IMR-90 (cell line): Measurements from ENCODE around the gene ECHS1. TPM values are rescaled to one million over a fixed set of nuclear protein-coding genes. Genes with fewer than 3 reads are reported as not detected.

Experiments used
- ATAC-seq: fragments of 200-7000 bp; cut with Tn5 transposase; 2 replicates; pipeline ENCODE4 v1.9.1; 2020; ENCODE audit warnings: low read depth, mild to moderate bottlenecking, moderate library complexity
- BruUV-seq: library from RNA; stranded (reverse); fragments of 400-500 nt; replicated peaks from 2 replicates; lab custom pipeline; 2021; lab: Mats Ljungman, UMichigan
- CTCF ChIA-PET: fragments of 300-600 bp; formaldehyde crosslinking; extraction: SDS; loops from one replicate; lab custom pipeline; 2021; ENCODE audit warnings: antibody characterized with exemption; lab: Yijun Ruan, JAX
- POLR2A ChIA-PET: fragments of 300-600 bp; sonication (Branson Sonifier 250); formaldehyde crosslinking; loops from one replicate; lab custom pipeline; 2022; ENCODE audit warnings: antibody characterized with exemption; ENCODE audit not compliant: unreplicated experiment; lab: Charles Lee
- DNase-seq: peaks from one replicate; pipeline ENCODE4 v3.0.0; 2013
- H2AFZ ChIP-seq: replicated peaks from 2 replicates; pipeline ENCODE3; 2013; ENCODE audit warnings: low read length, mild to moderate bottlenecking; ENCODE audit not compliant: poor library complexity
- H2AK5ac ChIP-seq: 2 replicates; pipeline ENCODE4 v1.6.1; 2013; ENCODE audit warnings: low read depth, low read length, inconsistent platforms
- H2AK9ac ChIP-seq: replicated peaks from 2 replicates; pipeline ENCODE3; 2013; ENCODE audit warnings: mild to moderate bottlenecking, low read depth, low read length, moderate library complexity; ENCODE audit not compliant: poor library complexity
- H2BK120ac ChIP-seq: 2 replicates; pipeline ENCODE4 v1.6.1; 2013; ENCODE audit warnings: low read depth, low read length, inconsistent platforms
- H2BK15ac ChIP-seq: 3 replicates; pipeline ENCODE4 v1.6.1; 2013; ENCODE audit warnings: low read depth, low read length, inconsistent platforms
- H2BK20ac ChIP-seq: 2 replicates; pipeline ENCODE4 v1.6.1; 2013; ENCODE audit warnings: low read depth, mild to moderate bottlenecking, inconsistent platforms, low read length, moderate library complexity
- H2BK5ac ChIP-seq: 2 replicates; pipeline ENCODE4 v1.6.1; 2013; ENCODE audit warnings: mild to moderate bottlenecking, low read depth, low read length, inconsistent platforms; ENCODE audit not compliant: poor library complexity, severe bottlenecking
- H3K14ac ChIP-seq: replicated peaks from 2 replicates; pipeline ENCODE4 v1.6.1; 2013; ENCODE audit warnings: low read depth, low read length, inconsistent platforms
- H3K18ac ChIP-seq: 2 replicates; pipeline ENCODE4 v1.6.1; 2013; ENCODE audit warnings: low read depth, low read length, control low read depth
- H3K23ac ChIP-seq: 2 replicates; pipeline ENCODE4 v1.6.1; 2013; ENCODE audit warnings: low read depth, low read length, inconsistent platforms
- H3K27ac ChIP-seq: 2 replicates; pipeline ENCODE4 v1.5.1; 2013; ENCODE audit warnings: mild to moderate bottlenecking, control low read depth, low read length; ENCODE audit not compliant: insufficient read depth
- H3K27me3 ChIP-seq: 2 replicates; pipeline ENCODE4 v1.6.1; 2013; ENCODE audit warnings: low read length; ENCODE audit not compliant: control insufficient read depth, insufficient read depth
- H3K36me3 ChIP-seq: 2 replicates; pipeline ENCODE4 v1.6.1; 2013; ENCODE audit warnings: low read length, mixed read lengths; ENCODE audit not compliant: control insufficient read depth, insufficient read depth
- H3K4ac ChIP-seq: 2 replicates; pipeline ENCODE4 v1.6.1; 2013; ENCODE audit warnings: low read depth, low read length, inconsistent platforms
- H3K4me1 ChIP-seq: 2 replicates; pipeline ENCODE4 v1.6.1; 2013; ENCODE audit warnings: low read length, mixed read lengths; ENCODE audit not compliant: control insufficient read depth, insufficient read depth
- H3K4me2 ChIP-seq: 2 replicates; pipeline ENCODE4 v1.6.1; 2013; ENCODE audit warnings: low read depth, mild to moderate bottlenecking, control low read depth, low read length, moderate library complexity
- H3K4me3 ChIP-seq: 2 replicates; pipeline ENCODE4 v1.5.1; 2013; ENCODE audit warnings: low read depth, mild to moderate bottlenecking, control low read depth, low read length, moderate library complexity; ENCODE audit not compliant: insufficient read depth
- H3K56ac ChIP-seq: 2 replicates; pipeline ENCODE4 v1.6.1; 2013; ENCODE audit warnings: low read length, inconsistent platforms; ENCODE audit not compliant: insufficient read depth; ENCODE audit errors: extremely low read depth
- H3K79me1 ChIP-seq, 2 experiments: 2 replicates each; pipeline ENCODE4 v1.6.1; 2013; ENCODE audit warnings: low read length in 2 of 2, inconsistent platforms in 1 of 2, low read depth in 1 of 2
- H3K9ac ChIP-seq: 2 replicates; pipeline ENCODE4 v1.6.1; 2013; ENCODE audit warnings: low read depth, low read length, control low read depth
- H3K9me1 ChIP-seq: 2 replicates; pipeline ENCODE4 v1.6.1; 2013; ENCODE audit warnings: low read length, inconsistent platforms; ENCODE audit not compliant: insufficient read depth
- H3K9me3 ChIP-seq: 2 replicates; pipeline ENCODE4 v1.6.1; 2013; ENCODE audit warnings: low read length; ENCODE audit not compliant: control insufficient read depth, insufficient read depth
- H4K20me1 ChIP-seq: 2 replicates; pipeline ENCODE4 v1.6.1; 2013; ENCODE audit warnings: low read length, inconsistent platforms; ENCODE audit not compliant: insufficient read depth
- H4K5ac ChIP-seq: 2 replicates; pipeline ENCODE4 v1.6.1; 2013; ENCODE audit warnings: mild to moderate bottlenecking, low read depth, low read length, control low read depth
- H4K8ac ChIP-seq, 2 experiments: 2 replicates each; pipeline ENCODE4 v1.6.1; 2013; ENCODE audit warnings: low read depth in 2 of 2, low read length in 2 of 2, control low read depth in 1 of 2, inconsistent platforms in 1 of 2
- H4K91ac ChIP-seq: 2 replicates; pipeline ENCODE4 v1.6.1; 2013; ENCODE audit warnings: low read depth, low read length, inconsistent platforms; ENCODE audit not compliant: insufficient read depth
- BHLHE40 ChIP-seq: fragments of 150-350 bp; IDR thresholded peaks from 2 replicates; pipeline ENCODE4 v1.6.1; 2016; ENCODE audit warnings: mild to moderate bottlenecking, low read depth, low read length
- CEBPB ChIP-seq: IDR thresholded peaks from 2 replicates; pipeline ENCODE4 v1.6.1; 2012; ENCODE audit warnings: low read depth, low read length, improper control_type of control experiment
- CHD1 ChIP-seq: IDR thresholded peaks from 2 replicates; pipeline ENCODE4 v1.6.1; 2012; ENCODE audit warnings: low read depth, low read length, improper control_type of control experiment
- CTCF ChIP-seq: conservative IDR thresholded peaks from 2 replicates; pipeline ENCODE4 v1.5.1; 2012; ENCODE audit warnings: mild to moderate bottlenecking, low read depth, low read length, improper control_type of control experiment
- ELK1 ChIP-seq: fragments of 150-350 bp; IDR thresholded peaks from 2 replicates; pipeline ENCODE4 v1.6.1; 2016; ENCODE audit warnings: low read depth, mild to moderate bottlenecking, low read length, moderate library complexity, borderline replicate concordance
- MAFK ChIP-seq: IDR thresholded peaks from 2 replicates; pipeline ENCODE4 v1.6.1; 2012; ENCODE audit warnings: low read depth, low read length, improper control_type of control experiment
- MXI1 ChIP-seq: IDR thresholded peaks from 2 replicates; pipeline ENCODE4 v1.6.1; 2012; ENCODE audit warnings: low read depth, mild to moderate bottlenecking, low read length, moderate library complexity, borderline replicate concordance
- NFE2L2 ChIP-seq: fragments of 150-350 bp; IDR thresholded peaks from 2 replicates; pipeline ENCODE4 v1.6.1; 2016; ENCODE audit warnings: low read depth, mild to moderate bottlenecking, low read length
- POLR2A ChIP-seq: IDR thresholded peaks from 2 replicates; pipeline ENCODE4 v1.6.1; 2012; ENCODE audit warnings: mild to moderate bottlenecking, low read depth, low read length
- RAD21 ChIP-seq: IDR thresholded peaks from 2 replicates; pipeline ENCODE4 v1.6.1; 2012; ENCODE audit warnings: low read length, improper control_type of control experiment
- RFX5 ChIP-seq: IDR thresholded peaks from 2 replicates; pipeline ENCODE4 v1.8.0; 2012; ENCODE audit warnings: low read depth, mild to moderate bottlenecking, low read length, moderate library complexity
- SMC3 ChIP-seq: fragments of 150-350 bp; IDR thresholded peaks from 2 replicates; pipeline ENCODE4 v1.6.1; 2016; ENCODE audit warnings: low read depth, mild to moderate bottlenecking, antibody characterized with exemption, low read length, moderate library complexity
- USF2 ChIP-seq: fragments of 150-350 bp; IDR thresholded peaks from 2 replicates; pipeline ENCODE4 v1.6.1; 2017; ENCODE audit warnings: mild to moderate bottlenecking, antibody characterized with exemption, low read length, low read depth
- WGBS, 2 experiments: methylation state at CpG; one replicate each; pipeline versions ENCODE4 v1.1.5 to v1.1.7; 2013; ENCODE audit warnings: missing lambda C conversion rate in 2 of 2; ENCODE audit not compliant: insufficient read length in 1 of 2; ENCODE audit errors: extremely low coverage in 2 of 2; 5-methylcytosine and 5-hydroxymethylcytosine counted together
- dilution Hi-C: fragments of 300-500 bp; cut with HindIII; formaldehyde crosslinking; loops from one replicate; pipeline ENCODE4 v1.14.3; 2018; ENCODE audit warnings: low sequenced_read_pairs; ENCODE audit not compliant: unreplicated experiment
- in situ Hi-C: fragments of 300-500 bp; cut with MboI; formaldehyde crosslinking; loops from 3 replicates; pipeline ENCODE4 v1.14.3; 2019; ENCODE audit warnings: low sequenced_read_pairs, inconsistent platforms, mixed read lengths
- intact Hi-C: fragments of 100-400 bp; cut with micrococcal nuclease; formaldehyde crosslinking; loops from 2 replicates; pipeline ENCODE4 v1.10.0; 2022
- polyA plus RNA-seq, 3 experiments: library from polyadenylated mRNA; depleted of rRNA; stranded (reverse); fragments of >200 nt; gene quantifications; 2 replicates each; pipeline ENCODE4 v1.2.3, GENCODE V29; 2012; ENCODE audit warnings: low replicate concordance in 1 of 3
- total RNA-seq: library from RNA; depleted of rRNA; stranded (reverse); fragments of >200 nt; gene quantifications from 2 replicates; pipeline ENCODE4 v1.2.3, GENCODE V29; 2012

Gene ECHS1
- total and polyA plus RNA-seq, 2 of the 4 experiments (the other 2 are of a cell fraction) = 60.8 to 84.2 TPM

- Histone ChIP-seq H2BK120ac (no peak overlapping the region), H3K14ac (no peak overlapping the region), H2BK20ac (no peak overlapping the region), H3K4ac (no peak overlapping the region), H3K4me2 (no peak overlapping the region), H2AFZ (no peak overlapping the region), H3K9me1 (no peaks in the 10 kb centered on the region), H4K20me1 (no peaks in the 10 kb centered on the region; the same call in 1 of the 2 replicates), H4K8ac (no peak overlapping the region), H2AK5ac (no peak overlapping the region), H3K9me3 (no peaks in the 10 kb centered on the region), H3K9ac (no peak overlapping the region), H2BK15ac (no peak overlapping the region), H4K5ac (no peak overlapping the region), H3K4me1 (peaks cover 6% of the 10 kb centered on the region; the same call in 1 of the 2 replicates), H3K36me3 (peaks cover 20% of the 10 kb centered on the region), H3K56ac (no peak overlapping the region), H3K4me3 (no peak overlapping the region), H3K27me3 (no peaks in the 10 kb centered on the region), H3K79me1 (peaks cover 8 to 13% of the 10 kb centered on the region in 2 experiments; a peak in 2 of 4 replicates), H3K18ac (no peak overlapping the region), H2BK5ac (no peak overlapping the region), H2AK9ac (no peak overlapping the region), H3K27ac (no peak overlapping the region), H4K91ac (no peak overlapping the region), H3K23ac (no peak overlapping the region)
- intact Hi-C loops = no loop called here
- no TSS peak for BruUV-seq
- CTCF ChIA-PET = no interaction called here
- WGBS, 2 experiments = 75% methylated on average over 17 of the region's 41 CpGs; no CpG with 5 or more reads in 1 of the 2 experiments
- in situ Hi-C loops = no loop called here
- dilution Hi-C loops = no loop called here
- DNase-seq (no peak), ATAC-seq (no peak)
- POLR2A ChIA-PET = no interaction called here
- TF ChIP-seq NFE2L2 = no peak
- TF ChIP-seq SMC3 = no peak
- TF ChIP-seq BHLHE40 = no peak
- no peak for TF ChIP-seq CTCF
- TF ChIP-seq CHD1 = no peak
- TF ChIP-seq CEBPB = no peak
- no peak for TF ChIP-seq MXI1
- no peak for TF ChIP-seq POLR2A
- TF ChIP-seq MAFK = no peak
- TF ChIP-seq RFX5 = no peak
- no peak for TF ChIP-seq ELK1
- no peak for TF ChIP-seq RAD21
- TF ChIP-seq USF2 = no peak
These were observed 14.8 kb downstream of the ECHS1 start for GRCh38 chr10:133358162-133358924.
